Neural cell (in vitro differentiated cells): Measurements from ENCODE around the gene ZC3H12A. TPM values are rescaled to one million over a fixed set of nuclear protein-coding genes. Genes with fewer than 3 reads are reported as not detected.

Experiments used
- H2AFZ ChIP-seq: fragments of 200-600, 300-800 bp; sonication (generic), shearing (Covaris generic); 2 replicates; pipeline ENCODE4 v1.6.0; 2014; ENCODE audit warnings: low read depth, mild to moderate bottlenecking, antibody characterized with exemption, low read length, moderate library complexity
- H3F3A ChIP-seq: fragments of 200-600 bp; shearing (Covaris generic); 2 replicates; pipeline ENCODE4 v1.6.1; 2016; ENCODE audit warnings: mild to moderate bottlenecking, moderate library complexity, mixed read lengths, antibody characterized with exemption, low read length; ENCODE audit not compliant: insufficient read depth, poor library complexity, severe bottlenecking
- H3K27ac ChIP-seq: fragments of 200-600, 300-800 bp; sonication (generic), shearing (Covaris generic); 2 replicates; pipeline ENCODE4 v1.5.1; 2014; ENCODE audit warnings: mild to moderate bottlenecking, low read length, moderate library complexity
- H3K27me3 ChIP-seq: fragments of 300-800, 200-600 bp; sonication (generic), shearing (Covaris generic); 2 replicates; pipeline ENCODE4 v1.6.0; 2014; ENCODE audit warnings: mild to moderate bottlenecking, low read depth, low read length, moderate library complexity; ENCODE audit not compliant: insufficient read depth
- H3K36me3 ChIP-seq: fragments of 300-800, 200-600 bp; sonication (generic), shearing (Covaris generic); 2 replicates; pipeline ENCODE4 v1.5.1; 2014; ENCODE audit warnings: mild to moderate bottlenecking, antibody characterized with exemption, low read length, moderate library complexity; ENCODE audit not compliant: insufficient read depth
- H3K4me2 ChIP-seq: fragments of 300-800, 200-600 bp; sonication (generic), shearing (Covaris generic); 2 replicates; pipeline ENCODE4 v1.6.0; 2014; ENCODE audit warnings: mild to moderate bottlenecking, low read length
- H3K4me3 ChIP-seq: fragments of 300-800, 200-600 bp; sonication (generic), shearing (Covaris generic); 2 replicates; pipeline ENCODE4 v1.5.1; 2014; ENCODE audit warnings: mild to moderate bottlenecking, low read length, moderate library complexity
- H3K79me2 ChIP-seq: fragments of 200-600 bp; shearing (Covaris generic); replicated peaks from 2 replicates; pipeline ENCODE4 v1.6.0; 2014; ENCODE audit warnings: mild to moderate bottlenecking, low read length, moderate library complexity; ENCODE audit not compliant: insufficient read depth
- H3K9ac ChIP-seq: fragments of 300-800, 200-600 bp; sonication (generic), shearing (Covaris generic); 2 replicates; pipeline ENCODE4 v1.6.1; 2016; ENCODE audit warnings: mild to moderate bottlenecking, low read length, mixed read lengths
- H3K9me2 ChIP-seq: fragments of 200-600 bp; shearing (Covaris generic); 2 replicates; pipeline ENCODE4 v1.6.1; 2016; ENCODE audit warnings: mild to moderate bottlenecking, low read length, mixed read lengths; ENCODE audit not compliant: insufficient read depth
- H3K9me3 ChIP-seq: fragments of 200-600, 300-800 bp; sonication (generic), shearing (Covaris generic); 2 replicates; pipeline ENCODE4 v1.6.1; 2016; ENCODE audit warnings: mild to moderate bottlenecking, mixed run types, low read length, moderate library complexity, mixed read lengths
- H4K20me1 ChIP-seq: fragments of 200-600 bp; shearing (Covaris generic); 2 replicates; pipeline ENCODE4 v1.6.1; 2016; ENCODE audit warnings: mild to moderate bottlenecking, mixed run types; ENCODE audit not compliant: insufficient read depth
- EP300 ChIP-seq: fragments of 450-650 bp; conservative IDR thresholded peaks from 2 replicates; pipeline ENCODE4 v1.6.1; 2014; ENCODE audit warnings: antibody characterized with exemption, mild to moderate bottlenecking, moderate library complexity; ENCODE audit not compliant: poor library complexity, severe bottlenecking
- EZH2 ChIP-seq: fragments of 200-600, 300-800 bp; shearing (Covaris generic), sonication (generic); IDR thresholded peaks from 2 replicates; pipeline ENCODE4 v1.6.1; 2014; ENCODE audit warnings: antibody characterized with exemption, low read length, borderline replicate concordance, mild to moderate bottlenecking; ENCODE audit not compliant: insufficient read depth, poor library complexity, severe bottlenecking
- MXI1 ChIP-seq: fragments of 450-650 bp; conservative IDR thresholded peaks from 2 replicates; pipeline ENCODE4 v1.6.1; 2014; ENCODE audit warnings: antibody characterized with exemption, mild to moderate bottlenecking; ENCODE audit not compliant: poor library complexity, severe bottlenecking
- POLR2AphosphoS5 ChIP-seq: IDR thresholded peaks from 2 replicates; pipeline ENCODE4 v1.6.1; 2012
- RAD21 ChIP-seq: fragments of 450-650 bp; conservative IDR thresholded peaks from 2 replicates; pipeline ENCODE4 v1.6.1; 2014; ENCODE audit warnings: antibody characterized with exemption, mild to moderate bottlenecking, moderate library complexity
- SMC3 ChIP-seq: fragments of 450-650 bp; conservative IDR thresholded peaks from 2 replicates; pipeline ENCODE4 v1.6.1; 2014; ENCODE audit warnings: antibody characterized with exemption, mild to moderate bottlenecking, moderate library complexity; ENCODE audit not compliant: poor library complexity
- TAF1 ChIP-seq: IDR thresholded peaks from 2 replicates; pipeline ENCODE4 v1.6.1; 2012; ENCODE audit warnings: low read depth
- polyA plus RNA-seq: library from polyadenylated mRNA; depleted of rRNA; stranded (reverse); fragments of >200 nt; gene quantifications from 2 replicates; pipeline ENCODE4 v1.2.3, GENCODE V29; 2014
- TF ChIP-seq, protein P1 (sequence below): fragments of 450-650 bp; IDR thresholded peaks from 2 replicates; pipeline ENCODE4 v1.5.1; 2014; ENCODE audit warnings: antibody characterized with exemption, mild to moderate bottlenecking, moderate library complexity; ENCODE audit not compliant: poor library complexity, severe bottlenecking
- TF ChIP-seq, protein P2 (sequence below): IDR thresholded peaks from 2 replicates; pipeline ENCODE4 v1.6.1; 2012; ENCODE audit warnings: borderline replicate concordance

The ZC3H12A gene
- polyA plus RNA-seq, 1 donor from 2014 or later, result not detected

DNA sequence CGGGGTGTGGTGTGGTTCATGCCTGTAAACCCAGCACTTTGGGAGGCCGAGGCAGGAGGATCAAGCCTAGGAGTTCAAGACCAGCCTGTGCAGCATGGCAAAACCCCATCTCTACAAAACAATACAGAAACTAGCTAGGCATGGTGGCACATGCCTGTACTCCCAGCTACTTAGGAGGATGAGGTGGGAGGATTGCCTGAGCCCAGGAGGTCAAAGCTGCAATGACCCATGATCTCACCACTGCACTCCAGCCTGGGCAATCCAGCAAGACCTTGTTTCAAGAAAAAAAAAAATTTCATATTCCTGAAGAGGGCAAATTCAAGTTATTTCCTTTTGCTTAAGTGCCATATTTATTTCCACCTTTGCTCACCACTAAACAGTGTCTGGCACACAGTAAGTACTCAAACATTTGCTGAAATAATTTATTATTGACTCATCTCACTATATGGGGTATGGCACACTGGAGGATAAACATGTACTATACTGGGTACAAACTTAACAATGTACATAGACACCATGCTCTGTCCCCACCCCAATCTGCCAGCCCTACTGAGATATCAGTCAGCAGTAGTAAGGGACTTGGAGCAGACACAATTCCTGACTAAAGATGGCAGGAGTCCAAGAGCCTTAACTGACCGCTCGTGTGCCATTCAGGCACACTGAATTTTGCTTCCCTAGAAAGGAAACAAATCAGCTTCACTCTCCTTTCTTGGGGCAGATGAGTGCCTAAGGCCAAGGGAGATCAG lies 24.7 kb downstream of the ZC3H12A start:
- no peaks in the 10 kb centered on the region for H3K27me3 ChIP-seq
- no peaks in the 10 kb centered on the region for H4K20me1 ChIP-seq
- no peaks in the 10 kb centered on the region for H3K9me2 ChIP-seq
- H3K27ac ChIP-seq, result no peak overlapping the region
- H3K4me2 ChIP-seq, result no peak overlapping the region
- no peak overlapping the region for H2AFZ ChIP-seq
- H3K9me3 ChIP-seq, result no peaks in the 10 kb centered on the region
- TF ChIP-seq, protein P1, sequence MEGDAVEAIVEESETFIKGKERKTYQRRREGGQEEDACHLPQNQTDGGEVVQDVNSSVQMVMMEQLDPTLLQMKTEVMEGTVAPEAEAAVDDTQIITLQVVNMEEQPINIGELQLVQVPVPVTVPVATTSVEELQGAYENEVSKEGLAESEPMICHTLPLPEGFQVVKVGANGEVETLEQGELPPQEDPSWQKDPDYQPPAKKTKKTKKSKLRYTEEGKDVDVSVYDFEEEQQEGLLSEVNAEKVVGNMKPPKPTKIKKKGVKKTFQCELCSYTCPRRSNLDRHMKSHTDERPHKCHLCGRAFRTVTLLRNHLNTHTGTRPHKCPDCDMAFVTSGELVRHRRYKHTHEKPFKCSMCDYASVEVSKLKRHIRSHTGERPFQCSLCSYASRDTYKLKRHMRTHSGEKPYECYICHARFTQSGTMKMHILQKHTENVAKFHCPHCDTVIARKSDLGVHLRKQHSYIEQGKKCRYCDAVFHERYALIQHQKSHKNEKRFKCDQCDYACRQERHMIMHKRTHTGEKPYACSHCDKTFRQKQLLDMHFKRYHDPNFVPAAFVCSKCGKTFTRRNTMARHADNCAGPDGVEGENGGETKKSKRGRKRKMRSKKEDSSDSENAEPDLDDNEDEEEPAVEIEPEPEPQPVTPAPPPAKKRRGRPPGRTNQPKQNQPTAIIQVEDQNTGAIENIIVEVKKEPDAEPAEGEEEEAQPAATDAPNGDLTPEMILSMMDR, result no peak
- TF ChIP-seq, protein P2, sequence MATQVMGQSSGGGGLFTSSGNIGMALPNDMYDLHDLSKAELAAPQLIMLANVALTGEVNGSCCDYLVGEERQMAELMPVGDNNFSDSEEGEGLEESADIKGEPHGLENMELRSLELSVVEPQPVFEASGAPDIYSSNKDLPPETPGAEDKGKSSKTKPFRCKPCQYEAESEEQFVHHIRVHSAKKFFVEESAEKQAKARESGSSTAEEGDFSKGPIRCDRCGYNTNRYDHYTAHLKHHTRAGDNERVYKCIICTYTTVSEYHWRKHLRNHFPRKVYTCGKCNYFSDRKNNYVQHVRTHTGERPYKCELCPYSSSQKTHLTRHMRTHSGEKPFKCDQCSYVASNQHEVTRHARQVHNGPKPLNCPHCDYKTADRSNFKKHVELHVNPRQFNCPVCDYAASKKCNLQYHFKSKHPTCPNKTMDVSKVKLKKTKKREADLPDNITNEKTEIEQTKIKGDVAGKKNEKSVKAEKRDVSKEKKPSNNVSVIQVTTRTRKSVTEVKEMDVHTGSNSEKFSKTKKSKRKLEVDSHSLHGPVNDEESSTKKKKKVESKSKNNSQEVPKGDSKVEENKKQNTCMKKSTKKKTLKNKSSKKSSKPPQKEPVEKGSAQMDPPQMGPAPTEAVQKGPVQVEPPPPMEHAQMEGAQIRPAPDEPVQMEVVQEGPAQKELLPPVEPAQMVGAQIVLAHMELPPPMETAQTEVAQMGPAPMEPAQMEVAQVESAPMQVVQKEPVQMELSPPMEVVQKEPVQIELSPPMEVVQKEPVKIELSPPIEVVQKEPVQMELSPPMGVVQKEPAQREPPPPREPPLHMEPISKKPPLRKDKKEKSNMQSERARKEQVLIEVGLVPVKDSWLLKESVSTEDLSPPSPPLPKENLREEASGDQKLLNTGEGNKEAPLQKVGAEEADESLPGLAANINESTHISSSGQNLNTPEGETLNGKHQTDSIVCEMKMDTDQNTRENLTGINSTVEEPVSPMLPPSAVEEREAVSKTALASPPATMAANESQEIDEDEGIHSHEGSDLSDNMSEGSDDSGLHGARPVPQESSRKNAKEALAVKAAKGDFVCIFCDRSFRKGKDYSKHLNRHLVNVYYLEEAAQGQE, result no peak
- TF ChIP-seq RAD21 (no peak), SMC3 (no peak), MXI1 (no peak), EZH2 (no peak), TAF1 (no peak), POLR2AphosphoS5 (no peak), EP300 (no peak)
- H3K79me2 ChIP-seq, result no peaks in the 10 kb centered on the region
- H3F3A ChIP-seq, result no peaks in the 10 kb centered on the region
- no peak overlapping the region for H3K4me3 ChIP-seq
- H3K36me3 ChIP-seq, result no peaks in the 10 kb centered on the region
- H3K9ac ChIP-seq, result no peak overlapping the region

DNA sequence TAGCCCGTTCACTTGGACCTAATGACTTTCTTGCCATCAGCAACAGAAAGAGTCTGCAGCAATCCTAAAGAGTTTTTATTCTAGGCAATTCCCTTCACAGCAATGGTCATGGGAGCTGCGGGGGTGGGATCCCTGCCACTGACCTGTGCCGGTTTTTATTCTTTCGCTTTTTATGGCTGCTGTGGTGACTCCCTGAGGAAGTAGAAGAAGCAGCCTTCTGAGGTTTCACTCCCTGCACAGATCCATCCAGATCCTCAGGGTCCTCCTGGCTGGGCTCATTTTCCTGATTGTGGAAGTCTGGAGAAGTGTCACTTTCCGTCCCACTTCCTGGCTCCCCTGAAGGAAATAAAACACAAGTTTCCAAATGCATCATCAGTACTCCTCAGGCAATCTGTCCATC lies 27.3 kb downstream of the ZC3H12A start:
- Histone ChIP-seq H3K36me3 (peaks cover 8% of the 10 kb centered on the region), H3K27me3 (no peaks in the 10 kb centered on the region), H4K20me1 (no peaks in the 10 kb centered on the region)

More for the DNA sequence above, 27.3 kb downstream of the ZC3H12A start:
- no peaks in the 10 kb centered on the region for H3K9me2 ChIP-seq
- no peak overlapping the region for H3K4me3 ChIP-seq
- H3K79me2 ChIP-seq, result no peaks in the 10 kb centered on the region
- no peaks in the 10 kb centered on the region for H3F3A ChIP-seq
- no peak overlapping the region for H3K27ac ChIP-seq
- no peak overlapping the region for H3K9ac ChIP-seq
- H3K9me3 ChIP-seq, result no peaks in the 10 kb centered on the region
- H2AFZ ChIP-seq, result no peak overlapping the region
- no peak overlapping the region for H3K4me2 ChIP-seq
- no peak for TF ChIP-seq RAD21
- TF ChIP-seq SMC3, result no peak
- no peak for TF ChIP-seq POLR2AphosphoS5
- TF ChIP-seq MXI1, result no peak
- no peak for TF ChIP-seq TAF1
- TF ChIP-seq EZH2, result no peak
- TF ChIP-seq, protein P2, result no peak
- no peak for TF ChIP-seq EP300
- TF ChIP-seq, protein P1, result no peak
